ENCODE data around the gene LRPPRC. TPM values are rescaled to one million over a fixed set of nuclear protein-coding genes. Genes with fewer than 3 reads are reported as not detected.

LRPPRC gene
- total and polyA plus RNA-seq, 2 donors from 2014 or later, result 66.2 to 71.3 TPM

DNA sequence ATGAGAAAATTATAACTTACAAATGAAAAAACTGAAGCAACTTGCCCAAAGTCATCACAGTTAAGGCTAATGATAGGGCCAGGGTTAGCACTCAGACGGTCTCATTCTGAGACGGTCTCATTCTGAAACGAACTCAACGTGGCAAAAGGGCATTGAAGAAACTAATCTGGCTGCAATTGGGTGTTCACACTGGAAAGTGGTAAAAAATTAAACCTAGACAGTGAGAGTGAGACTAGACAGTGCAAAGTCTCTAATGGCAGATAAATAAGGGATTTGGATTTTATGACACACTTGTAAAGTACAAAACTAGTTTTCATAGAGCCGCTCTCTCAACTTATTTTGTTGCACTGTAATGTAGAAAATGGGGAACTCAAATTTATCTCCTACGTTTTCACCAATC is 9.2 kb downstream of the LRPPRC start:
- peaks cover 0 to 4% (median 0%) of the 10 kb centered on the region in 3 donors for H3K36me3 ChIP-seq (ENCODE audit: control insufficient read depth in 2 of 3, insufficient read depth in 3 of 3, low read length in 3 of 3)
- TF ChIP-seq, protein P1, sequence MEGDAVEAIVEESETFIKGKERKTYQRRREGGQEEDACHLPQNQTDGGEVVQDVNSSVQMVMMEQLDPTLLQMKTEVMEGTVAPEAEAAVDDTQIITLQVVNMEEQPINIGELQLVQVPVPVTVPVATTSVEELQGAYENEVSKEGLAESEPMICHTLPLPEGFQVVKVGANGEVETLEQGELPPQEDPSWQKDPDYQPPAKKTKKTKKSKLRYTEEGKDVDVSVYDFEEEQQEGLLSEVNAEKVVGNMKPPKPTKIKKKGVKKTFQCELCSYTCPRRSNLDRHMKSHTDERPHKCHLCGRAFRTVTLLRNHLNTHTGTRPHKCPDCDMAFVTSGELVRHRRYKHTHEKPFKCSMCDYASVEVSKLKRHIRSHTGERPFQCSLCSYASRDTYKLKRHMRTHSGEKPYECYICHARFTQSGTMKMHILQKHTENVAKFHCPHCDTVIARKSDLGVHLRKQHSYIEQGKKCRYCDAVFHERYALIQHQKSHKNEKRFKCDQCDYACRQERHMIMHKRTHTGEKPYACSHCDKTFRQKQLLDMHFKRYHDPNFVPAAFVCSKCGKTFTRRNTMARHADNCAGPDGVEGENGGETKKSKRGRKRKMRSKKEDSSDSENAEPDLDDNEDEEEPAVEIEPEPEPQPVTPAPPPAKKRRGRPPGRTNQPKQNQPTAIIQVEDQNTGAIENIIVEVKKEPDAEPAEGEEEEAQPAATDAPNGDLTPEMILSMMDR (IDR thresholded peaks at IDR 0.05; ENCODE audit: borderline replicate concordance, extremely low read depth, insufficient read depth), result no peak
- H3K4me3 ChIP-seq (ENCODE audit: low read length in 3 of 3), result peak overlapping the region in 1 of 3 donors; percentile 0
- peak overlapping the region; percentile 30 to 47 for H3K27ac ChIP-seq (ENCODE audit: low read depth in 2 of 2, low read length in 2 of 2)
- H3K9me3 ChIP-seq (ENCODE audit: control insufficient read depth in 2 of 3, insufficient read depth in 1 of 3, low read length in 3 of 3), result no peaks in the 10 kb centered on the region
- no peaks in the 10 kb centered on the region for H3K27me3 ChIP-seq (ENCODE audit: control insufficient read depth, insufficient read depth, low read length)
- peak in 1 of 5 donors; percentile 2 for DNase-seq
- no peak for FAIRE-seq
- intact Hi-C loops (cut with DNase I), result no loop called here
- no peaks in the 10 kb centered on the region for H3K4me1 ChIP-seq (ENCODE audit: control insufficient read depth in 2 of 3, insufficient read depth in 2 of 3, low read depth in 1 of 3, low read length in 3 of 3)
- no peak overlapping the region for H3K9ac ChIP-seq (ENCODE audit: low read length in 3 of 3)

DNA sequence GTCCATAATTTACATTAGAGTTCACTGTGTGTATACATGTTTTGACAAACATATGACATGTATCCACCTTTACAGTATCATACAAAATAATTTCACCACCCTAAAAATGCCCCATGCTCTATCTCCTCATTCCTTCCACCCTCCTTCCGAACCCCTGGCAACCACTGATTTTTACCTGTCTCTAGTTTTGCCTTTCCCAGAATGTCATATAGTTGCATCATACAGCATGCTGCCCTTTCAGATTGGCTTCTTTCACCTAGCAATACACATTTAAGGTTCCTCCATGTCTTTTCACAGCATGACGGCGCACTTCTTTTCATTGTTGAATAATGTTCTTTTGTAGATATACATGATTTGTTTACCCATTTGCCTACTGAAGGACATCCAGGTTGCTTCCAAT is 10.4 kb downstream of the LRPPRC start:
- FAIRE-seq, result no peak
- H3K36me3 ChIP-seq (ENCODE audit: control insufficient read depth in 2 of 3, insufficient read depth in 3 of 3, low read length in 3 of 3), result peaks cover 0 to 4% (median 2%) of the 10 kb centered on the region in 3 donors
- TF ChIP-seq, protein P1 (IDR thresholded peaks at IDR 0.05; ENCODE audit: borderline replicate concordance, extremely low read depth, insufficient read depth), result no peak
- intact Hi-C loops (cut with DNase I), result no loop called here
- no peaks in the 10 kb centered on the region for H3K27me3 ChIP-seq (ENCODE audit: control insufficient read depth, insufficient read depth, low read length)
- H3K4me3 ChIP-seq (ENCODE audit: low read length in 3 of 3), result no peak overlapping the region
- DNase-seq, result no peak
- no peak overlapping the region for H3K9ac ChIP-seq (ENCODE audit: low read length in 3 of 3)
- H3K27ac ChIP-seq (ENCODE audit: low read depth in 2 of 2, low read length in 2 of 2), result no peak overlapping the region
- no peaks in the 10 kb centered on the region for H3K9me3 ChIP-seq (ENCODE audit: control insufficient read depth in 2 of 3, insufficient read depth in 1 of 3, low read length in 3 of 3)
- H3K4me1 ChIP-seq (ENCODE audit: control insufficient read depth in 2 of 3, insufficient read depth in 2 of 3, low read depth in 1 of 3, low read length in 3 of 3), result no peaks in the 10 kb centered on the region

DNA sequence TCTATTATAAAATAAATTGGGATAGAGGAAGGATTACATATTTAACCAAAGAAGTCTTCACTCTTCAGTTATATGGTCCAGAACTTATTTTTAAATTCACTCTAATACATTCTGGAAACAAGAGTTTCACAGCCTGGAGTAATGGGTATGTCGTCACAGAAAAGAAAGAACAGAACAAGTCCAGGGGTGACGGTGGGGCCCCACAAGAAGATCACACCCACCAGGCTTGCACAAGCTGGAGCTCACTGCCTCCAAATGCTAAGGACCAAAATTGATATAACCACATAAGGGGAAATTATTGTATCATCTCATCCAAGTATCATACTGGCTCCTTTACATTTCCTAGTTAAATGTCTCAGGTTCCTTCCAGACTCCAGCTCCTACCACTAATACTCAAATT is 11.3 kb downstream of the LRPPRC start:
- Histone ChIP-seq H3K4me1 (ENCODE audit: control insufficient read depth in 2 of 3, insufficient read depth in 2 of 3, low read depth in 1 of 3, low read length in 3 of 3) (no peaks in the 10 kb centered on the region), H3K9me3 (ENCODE audit: control insufficient read depth in 2 of 3, insufficient read depth in 1 of 3, low read length in 3 of 3) (no peaks in the 10 kb centered on the region), H3K36me3 (ENCODE audit: control insufficient read depth in 2 of 3, insufficient read depth in 3 of 3, low read length in 3 of 3) (peaks cover 0 to 4% (median 2%) of the 10 kb centered on the region in 3 donors), H3K27me3 (ENCODE audit: control insufficient read depth, insufficient read depth, low read length) (no peaks in the 10 kb centered on the region), H3K4me3 (ENCODE audit: low read length in 3 of 3) (no peak overlapping the region), H3K9ac (ENCODE audit: low read length in 3 of 3) (no peak overlapping the region), H3K27ac (ENCODE audit: low read depth in 2 of 2, low read length in 2 of 2) (no peak overlapping the region)
- TF ChIP-seq, protein P1 (IDR thresholded peaks at IDR 0.05; ENCODE audit: borderline replicate concordance, extremely low read depth, insufficient read depth), result no peak
- FAIRE-seq (no peak), DNase-seq (no peak)
- intact Hi-C loops (cut with DNase I), result no loop called here

DNA sequence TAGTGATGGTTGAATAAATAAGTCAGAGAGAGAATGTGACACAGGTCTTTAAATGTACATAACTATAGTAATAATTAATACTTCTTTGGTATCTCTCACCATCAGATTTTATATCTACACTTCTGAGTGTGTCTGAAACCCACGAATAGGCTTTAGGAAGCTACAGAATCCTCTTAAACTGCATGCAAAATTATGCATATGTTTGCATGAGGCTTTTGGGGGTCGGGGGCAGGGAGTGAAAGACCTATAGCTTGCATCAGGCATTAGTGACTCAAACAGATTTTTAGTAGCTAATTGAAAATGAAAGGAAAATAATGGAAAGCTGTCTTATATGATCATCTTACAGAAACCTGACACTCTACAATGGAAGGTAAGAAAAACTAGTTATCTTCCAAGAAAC is 14.9 kb downstream of the LRPPRC start:
- no peak overlapping the region for H3K4me3 ChIP-seq (ENCODE audit: low read length in 3 of 3)
- no peak overlapping the region for H3K27ac ChIP-seq (ENCODE audit: low read depth in 2 of 2, low read length in 2 of 2)
- DNase-seq, result no peak
- no peaks in the 10 kb centered on the region for H3K4me1 ChIP-seq (ENCODE audit: control insufficient read depth in 2 of 3, insufficient read depth in 2 of 3, low read depth in 1 of 3, low read length in 3 of 3)
- peaks cover 4 to 7% (median 7%) of the 10 kb centered on the region in 3 donors for H3K36me3 ChIP-seq (ENCODE audit: control insufficient read depth in 2 of 3, insufficient read depth in 3 of 3, low read length in 3 of 3)
- no peaks in the 10 kb centered on the region for H3K9me3 ChIP-seq (ENCODE audit: control insufficient read depth in 2 of 3, insufficient read depth in 1 of 3, low read length in 3 of 3)
- intact Hi-C loops (cut with DNase I), result no loop called here
- H3K27me3 ChIP-seq (ENCODE audit: control insufficient read depth, insufficient read depth, low read length), result no peaks in the 10 kb centered on the region
- no peak for FAIRE-seq
- H3K9ac ChIP-seq (ENCODE audit: low read length in 3 of 3), result no peak overlapping the region
- TF ChIP-seq, protein P1 (IDR thresholded peaks at IDR 0.05; ENCODE audit: borderline replicate concordance, extremely low read depth, insufficient read depth), result no peak

Measured in kidney (tissue), 14 donors.